Measurements from ENCODE around the gene PPP4R1. TPM values are rescaled to one million over a fixed set of nuclear protein-coding genes. Genes with fewer than 3 reads are reported as not detected.

PPP4R1 gene
- total RNA-seq, 1 experiment from 2014 or later, result 106 TPM

- H4K91ac ChIP-seq (ENCODE audit: insufficient read length, low read depth, low read length), result no peak overlapping the region
- H3K23ac ChIP-seq (ENCODE audit: insufficient read length, low read depth, low read length), result no peak overlapping the region
- no peaks in the 10 kb centered on the region for H3K27me3 ChIP-seq (ENCODE audit: insufficient read depth, low read length)
- no peak overlapping the region for H3K27ac ChIP-seq (ENCODE audit: insufficient read length, low read depth, low read length)
- no peak overlapping the region for H2BK15ac ChIP-seq (ENCODE audit: low read depth, low read length)
- H3K27me3 Mint-ChIP-seq (ENCODE audit: low read depth), result no peaks in the 10 kb centered on the region
- no peak overlapping the region for H3K4me2 ChIP-seq (ENCODE audit: insufficient read depth, insufficient read length, low read length)
- no peak overlapping the region for H3K4ac ChIP-seq (ENCODE audit: low read depth, low read length)
- no peak overlapping the region for H3K4me3 Mint-ChIP-seq
- H3K14ac ChIP-seq (ENCODE audit: insufficient read depth, low read length), result no peak overlapping the region
- H3K9ac ChIP-seq (ENCODE audit: extremely low read depth, insufficient read length, low read length), result no peak overlapping the region
- H3K23me2 ChIP-seq (ENCODE audit: insufficient read length, low read depth, low read length, poor library complexity, severe bottlenecking), result no peaks in the 10 kb centered on the region
- no peaks in the 10 kb centered on the region for H3K9me3 ChIP-seq (ENCODE audit: control insufficient read depth, low read depth, low read length)
- H2BK5ac ChIP-seq (ENCODE audit: insufficient read length, low read length), result no peak overlapping the region
- H2AK5ac ChIP-seq (ENCODE audit: insufficient read length, low read length), result no peak overlapping the region
- DNase-seq, result no peak
- no peak overlapping the region for H2BK120ac ChIP-seq (ENCODE audit: low read depth, low read length, poor library complexity, severe bottlenecking)
- no peak overlapping the region for H3T11ph ChIP-seq (ENCODE audit: low read length)
- no peak overlapping the region for H3K27ac Mint-ChIP-seq
- no peaks in the 10 kb centered on the region for H3K4me1 ChIP-seq (ENCODE audit: insufficient read depth, low read length)
- no peaks in the 10 kb centered on the region for H3K9me3 Mint-ChIP-seq
- H4K5ac ChIP-seq (ENCODE audit: insufficient read length, low read depth, low read length), result no peak overlapping the region
- H3K36me3 Mint-ChIP-seq (ENCODE audit: insufficient read depth in 1 of 3, low read depth in 3 of 3), result peaks cover 9 to 44% (median 37%) of the 10 kb centered on the region in 3 experiments; a peak in 6 of 7 replicates
- H2BK20ac ChIP-seq (ENCODE audit: low read depth, low read length, poor library complexity, severe bottlenecking), result no peak overlapping the region
- H3K79me1 ChIP-seq (ENCODE audit: insufficient read depth, low read depth, low read length, poor library complexity, severe bottlenecking), result no peaks in the 10 kb centered on the region
- H2AFZ ChIP-seq (ENCODE audit: low read length), result no peak overlapping the region
- H2BK12ac ChIP-seq (ENCODE audit: insufficient read length, low read depth, low read length), result no peak overlapping the region
- no peak overlapping the region for H4K8ac ChIP-seq (replicated peaks; ENCODE audit: insufficient read length, low read depth, low read length)
- no peaks in the 10 kb centered on the region for H3K4me1 Mint-ChIP-seq
- TF ChIP-seq CTCF (conservative IDR thresholded peaks at IDR 0.05), result no peak
- H3K56ac ChIP-seq (ENCODE audit: insufficient read length, low read depth, low read length), result no peak overlapping the region
- H3K79me2 ChIP-seq (ENCODE audit: insufficient read depth, low read length), result no peaks in the 10 kb centered on the region
- no peaks in the 10 kb centered on the region for H4K20me1 ChIP-seq (ENCODE audit: control insufficient read depth, insufficient read depth, insufficient read length)
- H3K18ac ChIP-seq (ENCODE audit: insufficient read length, low read depth, low read length), result no peak overlapping the region
Measured at GRCh38 chr18:9568186-9568585, 46.2 kb downstream of the PPP4R1 start.

Data from H9 (cell line).